GM10248 (cell line): ENCODE measurements around the gene ACTN3.

Experiments
- CTCF ChIA-PET: fragments of 300-600 bp; sonication (Branson Sonifier 250); formaldehyde crosslinking; extraction: SDS; loops from one replicate; lab custom pipeline; 2021; ENCODE audit warnings: antibody characterized with exemption; lab: Yijun Ruan, JAX
- POLR2A ChIA-PET: fragments of 350-650 bp; sonication (Branson Sonifier 250); formaldehyde crosslinking; extraction: SDS; loops from one replicate; lab custom pipeline; 2020; ENCODE audit warnings: antibody characterized with exemption; lab: Yijun Ruan, JAX
- DNase-seq: peaks from one replicate; pipeline ENCODE4 v3.0.0; 2012; ENCODE audit errors: extremely low spot score
- CTCF ChIP-seq: IDR thresholded peaks from 2 replicates; pipeline ENCODE4 v1.5.1; 2012; ENCODE audit warnings: mild to moderate bottlenecking, low read depth; ENCODE audit errors: extremely low read depth, missing control alignments, control extremely low read depth

ACTN3 gene

DNA sequence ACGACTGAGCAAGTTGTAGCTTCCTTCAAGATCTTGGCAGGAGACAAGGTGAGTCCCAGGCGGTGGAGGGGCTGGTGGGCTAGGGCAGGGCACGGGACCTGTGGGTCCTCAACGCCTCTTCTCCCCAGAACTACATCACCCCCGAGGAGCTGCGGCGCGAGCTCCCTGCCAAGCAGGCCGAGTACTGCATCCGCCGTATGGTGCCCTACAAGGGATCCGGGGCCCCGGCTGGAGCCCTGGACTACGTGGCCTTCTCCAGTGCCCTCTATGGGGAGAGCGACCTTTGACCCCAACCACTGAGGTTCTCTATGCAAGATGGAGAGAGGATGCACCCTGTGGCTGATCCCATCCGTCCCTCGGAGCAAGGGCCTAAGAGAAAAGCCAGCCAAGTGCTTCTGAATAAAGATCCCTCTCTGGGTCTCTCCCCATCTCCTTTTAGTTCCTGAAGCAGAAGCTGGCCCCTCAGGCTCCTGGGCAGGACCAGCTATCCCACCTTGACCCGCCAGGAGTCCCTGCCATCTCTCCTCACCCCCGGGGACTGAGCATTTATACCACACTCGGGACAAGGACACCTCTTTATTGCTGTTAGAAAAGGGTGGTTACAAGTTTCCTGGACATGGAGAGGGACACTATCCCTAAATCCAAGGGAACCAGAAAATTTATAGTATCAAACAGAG lies 16.3 kb downstream of the ACTN3 start:
- no peak for DNase-seq
- TF ChIP-seq CTCF, result no peak
- ChIA-PET POLR2A (no interaction called here), CTCF (interaction anchor here (1.0 to 2.5 kb wide), 4 partner anchors 14 to 126 kb away, joined by 3 to 11 read pairs (median 4); partner anchors contain the start of gene ZDHHC24)

- DNase-seq, result no peak
- ChIA-PET POLR2A (no interaction called here), CTCF (interaction anchor here (1.0 to 2.5 kb wide), 2 partner anchors 14 to 125 kb away, joined by 3 to 11 read pairs; no protein-coding TSS in a partner anchor)
- TF ChIP-seq CTCF, result no peak
Observed at GRCh38 chr11:66563832-66564231, 17.1 kb downstream of the ACTN3 start.

DNA sequence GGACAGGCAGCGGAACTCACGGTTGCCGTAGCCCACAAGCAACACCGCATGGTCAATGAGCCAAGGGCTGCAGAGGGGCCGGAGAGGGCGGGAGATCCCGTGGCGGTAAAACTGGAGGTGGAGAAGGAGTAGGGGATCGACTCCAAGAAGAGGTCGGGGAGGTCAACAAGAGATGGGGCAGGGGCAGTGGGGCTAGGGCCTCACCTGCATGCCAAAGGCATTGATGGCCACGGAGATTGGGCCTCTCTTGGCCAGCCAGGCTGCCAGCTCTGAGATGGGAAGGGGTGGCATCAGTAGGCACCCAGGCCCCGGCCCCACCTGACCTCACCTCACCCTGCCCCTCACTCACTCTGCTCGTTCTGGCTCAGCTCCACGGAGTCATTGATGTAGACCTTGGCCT lies 17.8 kb downstream of the ACTN3 start:
- CTCF ChIA-PET, result interaction anchor here (0.7 kb wide), 1 partner anchor 9 kb away, joined by 3 read pairs; no protein-coding TSS in a partner anchor
- no peak for DNase-seq
- POLR2A ChIA-PET, result no interaction called here
- no peak for TF ChIP-seq CTCF

- POLR2A ChIA-PET, result no interaction called here
- no peak for DNase-seq
- CTCF ChIA-PET, result interaction anchor here (0.7 kb wide), 1 partner anchor 8 kb away, joined by 3 read pairs; no protein-coding TSS in a partner anchor
- TF ChIP-seq CTCF, result no peak
Observed at GRCh38 chr11:66564984-66565383, 18.3 kb downstream of the ACTN3 start.

GRCh38 chr11:66566221-66566620 lies 19.5 kb downstream of the ACTN3 start:
- POLR2A ChIA-PET, result interaction anchor here (0.6 kb wide), 1 partner anchor 14 kb away, joined by 4 read pairs; no protein-coding TSS in a partner anchor
- no peak for DNase-seq
- CTCF ChIA-PET, result interaction anchor here (1.1 to 4.4 kb wide), 2 partner anchors 25 to 112 kb away, joined by 3 to 23 read pairs; partner anchors contain the start of gene RBM4B
- TF ChIP-seq CTCF, result no peak

DNA sequence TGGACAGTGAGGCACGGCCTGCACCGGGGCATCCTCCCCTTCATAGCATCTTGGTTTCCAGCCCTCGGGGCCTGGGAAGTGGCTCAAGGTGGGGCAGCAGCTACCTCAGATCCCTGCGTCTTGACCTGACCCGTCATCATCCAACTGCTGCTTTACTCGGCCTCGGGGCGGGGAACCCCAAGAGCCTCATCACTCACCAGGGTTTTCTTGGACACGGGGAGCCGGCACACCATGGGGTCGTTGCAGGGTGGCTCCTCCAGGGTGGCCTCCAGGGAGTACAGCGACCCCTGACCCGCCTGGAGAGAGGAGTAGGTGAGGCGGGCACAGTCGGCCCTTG lies 21.1 kb downstream of the ACTN3 start:
- no peak for TF ChIP-seq CTCF
- no peak for DNase-seq
- ChIA-PET POLR2A (interaction anchor here (1.2 kb wide), 1 partner anchor 22 kb away, joined by 3 read pairs; the partner anchor contains the start of gene ZDHHC24), CTCF (interaction anchor here (1.0 to 4.4 kb wide), 4 partner anchors 10 to 110 kb away, joined by 3 to 23 read pairs (median 11); partner anchors contain the start of gene RBM4B)
